Right hindlimb (tissue), 1 donor: ENCODE data around the gene SYNJ2BP.

Experiments used
- DNase-seq: peaks from one replicate; pipeline ENCODE4 v3.0.0-alpha.2; 2018

SYNJ2BP gene

DNA sequence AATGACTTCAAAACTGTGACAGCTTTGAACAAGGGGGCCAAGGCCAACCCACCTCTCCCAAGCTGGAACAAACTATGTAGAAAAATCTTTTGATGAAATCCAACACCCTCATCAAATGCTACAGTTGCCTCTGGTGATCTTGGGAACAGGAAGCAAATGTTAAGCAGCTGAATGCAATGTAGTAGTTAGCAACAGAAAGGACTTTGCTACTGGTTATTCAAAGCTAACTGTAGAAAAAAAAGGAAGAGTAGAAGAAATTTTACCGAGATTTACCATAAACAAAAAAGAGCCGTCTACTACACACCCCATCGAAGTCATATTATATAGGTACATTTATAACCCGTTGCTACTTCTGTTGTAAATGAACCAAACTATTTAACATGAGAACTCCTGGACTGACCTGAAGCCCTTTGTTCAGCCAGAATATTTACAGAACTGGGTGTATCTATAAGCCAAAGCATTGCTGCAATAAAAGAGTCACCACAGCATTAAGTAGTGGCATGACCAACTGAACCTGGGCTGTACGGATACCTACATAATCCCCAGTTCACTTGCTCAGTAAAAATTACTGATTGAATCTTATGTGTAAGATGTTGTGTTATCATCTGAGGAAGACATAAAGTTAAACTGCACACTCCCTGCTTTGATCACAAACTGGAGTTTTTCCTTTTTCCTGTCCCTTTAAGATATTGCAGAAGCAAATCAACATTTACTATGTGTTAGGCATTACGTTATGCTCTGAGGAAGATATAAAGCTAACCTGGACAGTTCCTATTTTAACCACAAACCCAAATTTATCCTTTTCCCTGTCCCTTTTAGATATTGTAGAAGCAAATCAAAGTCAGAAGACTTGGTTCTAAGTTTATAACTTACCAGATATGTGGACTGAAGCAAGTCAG, 25.1 kb downstream of the SYNJ2BP start:
- DNase-seq = no peak

GRCh38 chr14:70382536-70382935, 34.4 kb downstream of the SYNJ2BP start:
- no peak for DNase-seq

GRCh38 chr14:70380824-70381223, 36.1 kb downstream of the SYNJ2BP start:
- no peak for DNase-seq

DNA sequence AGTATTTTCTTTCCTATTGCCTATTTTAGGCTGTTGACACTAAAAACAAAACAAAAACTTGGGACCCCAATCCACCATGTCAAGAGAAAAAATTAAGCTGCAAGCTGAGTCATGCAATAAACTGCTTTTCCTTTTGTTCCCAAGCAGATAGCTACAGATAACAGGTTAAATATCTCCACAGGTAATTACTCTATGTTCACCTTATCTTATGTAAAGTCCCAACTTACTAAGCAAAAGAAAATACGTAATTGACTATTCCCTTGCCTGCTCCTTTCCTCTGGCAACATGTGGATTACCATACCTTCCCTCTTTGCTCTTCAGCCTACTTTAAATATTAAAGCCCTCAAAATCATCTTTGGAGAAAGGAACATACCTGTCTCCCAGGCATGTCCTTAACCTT, 38.2 kb downstream of the SYNJ2BP start:
- DNase-seq = no peak
